Mucosa of stomach (tissue), 1 donor: ENCODE measurements around the gene PPP1R3F.
"Not testable (repeated sequence)": the region's sequence is repeated elsewhere in the genome, so short reads cannot be mapped to it uniquely, and the experiment has no call there.

Experiments
- H3K27me3 ChIP-seq: one replicate; pipeline ENCODE4 v1.7.0; 2013; ENCODE audit warnings: mild to moderate bottlenecking, low read length; ENCODE audit not compliant: control insufficient read depth, insufficient read depth
- H3K36me3 ChIP-seq: one replicate; pipeline ENCODE4 v1.7.0; 2013; ENCODE audit warnings: low read length; ENCODE audit not compliant: control insufficient read depth, insufficient read depth
- H3K4me1 ChIP-seq: one replicate; pipeline ENCODE4 v1.7.0; 2013; ENCODE audit warnings: mild to moderate bottlenecking, low read length; ENCODE audit not compliant: control insufficient read depth, insufficient read depth
- H3K4me3 ChIP-seq: one replicate; pipeline ENCODE4 v1.7.0; 2013; ENCODE audit warnings: low read length
- H3K9ac ChIP-seq: one replicate; pipeline ENCODE4 v1.7.0; 2013; ENCODE audit warnings: mild to moderate bottlenecking, low read length, moderate library complexity
- H3K9me3 ChIP-seq: one replicate; pipeline ENCODE4 v1.7.0; 2013; ENCODE audit warnings: mild to moderate bottlenecking, low read length, moderate library complexity; ENCODE audit not compliant: control insufficient read depth
- donor health status: Pancreatic carcinoma.

Gene PPP1R3F

GRCh38 chrX:49286136-49286535 is 16.5 kb downstream of the PPP1R3F start:
- no peaks in the 10 kb centered on the region for H3K27me3 ChIP-seq
- no peaks in the 10 kb centered on the region for H3K9me3 ChIP-seq
- H3K4me1 ChIP-seq = no peaks in the 10 kb centered on the region
- H3K36me3 ChIP-seq = no peaks in the 10 kb centered on the region
- H3K9ac ChIP-seq = no peak overlapping the region
- H3K4me3 ChIP-seq = no peak overlapping the region

GRCh38 chrX:49286581-49286980 is 17.0 kb downstream of the PPP1R3F start:
- Histone ChIP-seq H3K9ac (no peak overlapping the region), H3K36me3 (no peaks in the 10 kb centered on the region), H3K4me3 (no peak overlapping the region), H3K27me3 (no peaks in the 10 kb centered on the region), H3K4me1 (no peaks in the 10 kb centered on the region), H3K9me3 (no peaks in the 10 kb centered on the region)

DNA sequence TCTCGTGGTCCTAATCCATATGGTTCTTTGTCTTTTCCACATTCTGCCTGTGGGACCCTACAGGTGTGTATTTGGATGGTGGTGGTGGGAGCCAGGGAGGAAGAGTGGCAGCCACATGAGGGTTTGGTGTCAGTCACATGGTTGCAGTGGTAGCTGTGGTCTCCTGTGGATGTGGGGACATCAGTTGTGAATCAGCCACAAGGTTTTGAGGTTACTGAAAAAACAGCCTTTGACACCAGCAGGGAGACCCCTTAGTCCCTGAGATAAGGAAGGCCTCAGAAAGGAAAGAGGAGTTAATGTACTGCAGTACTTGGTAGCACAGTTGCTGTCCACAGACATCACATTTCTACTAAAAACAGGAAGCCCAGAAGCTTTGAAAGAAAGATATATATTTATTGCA is 18.1 kb downstream of the PPP1R3F start:
- Histone ChIP-seq H3K36me3 (no peaks in the 10 kb centered on the region), H3K9ac (no peak overlapping the region), H3K9me3 (no peaks in the 10 kb centered on the region), H3K4me3 (no peak overlapping the region), H3K27me3 (no peaks in the 10 kb centered on the region), H3K4me1 (no peaks in the 10 kb centered on the region)

GRCh38 chrX:49290215-49290614 is 20.6 kb downstream of the PPP1R3F start:
- Histone ChIP-seq H3K4me3 (no peak overlapping the region), H3K9me3 (no peaks in the 10 kb centered on the region), H3K9ac (no peak overlapping the region), H3K36me3 (no peaks in the 10 kb centered on the region), H3K4me1 (no peaks in the 10 kb centered on the region), H3K27me3 (no peaks in the 10 kb centered on the region)

GRCh38 chrX:49291615-49292337 is 22.2 kb downstream of the PPP1R3F start:
- H3K27me3 ChIP-seq = no peaks in the 10 kb centered on the region
- H3K36me3 ChIP-seq = no peaks in the 10 kb centered on the region
- no peaks in the 10 kb centered on the region for H3K4me1 ChIP-seq
- no peak overlapping the region for H3K4me3 ChIP-seq
- H3K9me3 ChIP-seq = no peaks in the 10 kb centered on the region
- H3K9ac ChIP-seq = no peak overlapping the region

GRCh38 chrX:49292400-49293362 is 23.1 kb downstream of the PPP1R3F start:
- no peaks in the 10 kb centered on the region for H3K4me1 ChIP-seq
- H3K9me3 ChIP-seq = no peaks in the 10 kb centered on the region
- H3K9ac ChIP-seq = no peak overlapping the region

DNA sequence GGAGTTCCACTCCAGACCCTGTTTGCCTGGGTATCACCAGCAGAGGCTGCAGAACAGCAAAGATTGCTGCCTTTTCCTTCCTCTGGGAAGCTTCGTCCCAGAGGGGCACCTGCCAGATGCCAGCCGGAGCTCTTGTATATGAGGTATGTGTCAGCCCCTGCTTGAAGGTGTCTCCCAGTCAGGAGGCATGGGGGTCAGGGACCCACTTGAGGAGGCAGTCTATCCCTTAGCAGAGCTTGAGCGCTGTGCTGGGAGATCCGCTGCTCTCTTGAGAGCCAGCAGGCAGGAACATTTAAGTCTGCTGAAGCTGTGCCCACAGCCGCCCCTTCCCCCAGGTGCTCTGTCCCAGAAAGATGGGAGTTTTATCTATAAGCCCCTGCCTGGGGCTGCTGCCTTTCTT is 29.7 kb downstream of the PPP1R3F start:
- H3K36me3 ChIP-seq, H3K4me3 ChIP-seq, H3K9me3 ChIP-seq, H3K4me1 ChIP-seq, H3K9ac ChIP-seq, H3K27me3 ChIP-seq: not testable (repeated sequence)

More at GRCh38 chrX:49292400-49293362, 23.1 kb downstream of the PPP1R3F start:
- Histone ChIP-seq H3K27me3 (no peaks in the 10 kb centered on the region), H3K4me3 (no peak overlapping the region), H3K36me3 (no peaks in the 10 kb centered on the region)

GRCh38 chrX:49300703-49301102 is 31.1 kb downstream of the PPP1R3F start:
- Histone ChIP-seq H3K9ac (no peak overlapping the region), H3K4me1 (no peaks in the 10 kb centered on the region), H3K4me3 (no peak overlapping the region), H3K9me3 (no peaks in the 10 kb centered on the region), H3K27me3 (no peaks in the 10 kb centered on the region), H3K36me3 (no peaks in the 10 kb centered on the region)

DNA sequence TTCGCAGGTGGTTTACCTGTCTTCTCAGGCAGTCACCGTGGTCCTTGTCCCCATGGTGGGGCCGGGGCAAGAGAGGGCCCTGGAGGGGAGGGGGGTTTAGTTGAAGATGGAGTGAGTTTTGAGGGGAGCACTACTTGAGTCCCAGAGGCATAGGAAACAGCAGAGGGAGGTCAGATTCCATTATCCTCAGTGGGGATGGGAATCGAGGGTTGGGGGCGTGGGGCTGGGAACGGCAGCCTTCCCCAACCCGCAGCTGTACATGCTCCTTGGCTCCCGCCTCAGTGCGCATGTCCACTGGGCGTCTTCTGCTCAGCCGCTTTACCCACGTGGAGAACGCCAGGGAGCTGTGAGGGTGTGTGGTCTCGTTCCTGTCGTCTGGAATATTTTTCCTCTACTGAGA is 33.8 kb downstream of the PPP1R3F start, which contains the start of gene GAGE10:
GAGE10 (plus strand) TSS at position 301 of the 400 bp plus-strand sequence. CDS start 1,214 bp downstream, outside the sequence.
- Histone ChIP-seq H3K9me3 (no peaks in the 10 kb centered on the region), H3K9ac (no peak within 1 kb of the TSS), H3K27me3 (no peaks in the 10 kb centered on the region), H3K36me3 (no peaks in the 10 kb centered on the region), H3K4me1 (no peaks in the 10 kb centered on the region), H3K4me3 (no peak within 1 kb of the TSS)

GRCh38 chrX:49307775-49308174 is 38.2 kb downstream of the PPP1R3F start:
- not testable (repeated sequence) for H3K4me3 ChIP-seq, H3K4me1 ChIP-seq, H3K27me3 ChIP-seq, H3K36me3 ChIP-seq, H3K9me3 ChIP-seq, H3K9ac ChIP-seq

DNA sequence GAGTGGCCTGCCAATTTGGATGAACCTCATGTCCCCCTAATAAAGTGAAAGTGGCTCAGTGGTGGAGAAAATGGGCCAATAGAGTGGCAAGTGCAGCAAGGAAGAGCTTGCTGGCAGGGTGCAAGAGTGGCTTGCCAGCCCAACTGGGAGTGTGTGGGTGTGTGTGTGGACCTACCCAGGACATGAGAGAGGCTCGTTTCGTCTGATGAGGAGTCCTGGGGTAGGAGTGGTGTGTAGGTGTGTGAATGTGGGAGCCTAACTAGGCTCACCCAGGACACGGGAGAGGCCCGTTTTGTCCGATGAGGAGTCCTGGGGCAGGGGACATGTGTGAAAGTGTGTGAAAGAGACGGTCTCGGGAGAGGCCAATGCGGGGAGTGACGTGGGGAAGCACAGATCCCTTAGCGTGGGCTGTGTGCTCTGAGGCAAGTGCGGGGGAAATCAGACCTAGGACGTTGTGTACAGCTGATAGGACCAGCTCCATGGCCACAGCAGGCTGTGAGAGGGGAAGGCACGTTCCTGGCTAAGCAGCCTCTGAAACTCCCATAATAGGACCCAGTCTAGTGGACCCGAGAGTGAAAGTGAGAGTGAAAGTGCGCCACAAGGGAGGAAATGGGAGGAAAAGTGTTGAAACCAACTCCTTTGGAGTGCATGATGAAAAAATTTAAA is 39.1 kb downstream of the PPP1R3F start:
- Histone ChIP-seq H3K36me3 (no peaks in the 10 kb centered on the region), H3K4me3 (no peak overlapping the region), H3K4me1 (no peaks in the 10 kb centered on the region), H3K27me3 (no peaks in the 10 kb centered on the region), H3K9ac (no peak overlapping the region), H3K9me3 (no peaks in the 10 kb centered on the region)
